ENCODE data around the gene CLSTN1.

CLSTN1 gene

GRCh38 chr1:9860887-9861286 is 37.1 kb upstream of the CLSTN1 start:
- no peak for DNase-seq (ENCODE audit: low spot score)
- TF ChIP-seq CTCF (IDR thresholded peaks at IDR 0.05) = no peak
- no peak overlapping the region for H3K27ac ChIP-seq
- H3K4me3 ChIP-seq = no peak overlapping the region

GRCh38 chr1:9859281-9860014 is 35.7 kb upstream of the CLSTN1 start:
- H3K27ac ChIP-seq = no peak overlapping the region
- DNase-seq (ENCODE audit: low spot score) = no peak
- no peak overlapping the region for H3K4me3 ChIP-seq
- TF ChIP-seq CTCF (IDR thresholded peaks at IDR 0.05) = no peak

- TF ChIP-seq CTCF (IDR thresholded peaks at IDR 0.05) = no peak
- H3K27ac ChIP-seq = no peak overlapping the region
- no peak for DNase-seq (ENCODE audit: low spot score)
Measured at GRCh38 chr1:9858293-9859035, 34.7 kb upstream of the CLSTN1 start.

GRCh38 chr1:9855186-9855585 is 31.4 kb upstream of the CLSTN1 start:
- no peak for TF ChIP-seq CTCF (IDR thresholded peaks at IDR 0.05)
- Histone ChIP-seq H3K27ac (no peak overlapping the region), H3K4me3 (no peak overlapping the region)
- DNase-seq (ENCODE audit: low spot score) = no peak

More at GRCh38 chr1:9858293-9859035, 34.7 kb upstream of the CLSTN1 start:
- H3K4me3 ChIP-seq = no peak overlapping the region

GRCh38 chr1:9853249-9853595 is 29.5 kb upstream of the CLSTN1 start:
- H3K27ac ChIP-seq = no peak overlapping the region

GRCh38 chr1:9852410-9853248 is 28.9 kb upstream of the CLSTN1 start:
- H3K4me3 ChIP-seq = no peak overlapping the region
- no peak for DNase-seq (ENCODE audit: low spot score)
- no peak for TF ChIP-seq CTCF (IDR thresholded peaks at IDR 0.05)
- no peak overlapping the region for H3K27ac ChIP-seq

More at GRCh38 chr1:9853249-9853595, 29.5 kb upstream of the CLSTN1 start:
- no peak for TF ChIP-seq CTCF (IDR thresholded peaks at IDR 0.05)
- DNase-seq (ENCODE audit: low spot score) = no peak
- H3K4me3 ChIP-seq = no peak overlapping the region

All from coronary artery (tissue), 2 donors.